ENCODE results near the gene DRC7.

DRC7 gene

GRCh38 chr16:57753448-57754353, 59.1 kb downstream of the DRC7 start:
- no peak for DNase-seq (ENCODE audit: low read depth in 2 of 2)
- H3K4me3 ChIP-seq (replicated peaks in 1 of 2; ENCODE audit: low read depth in 2 of 2, low read length in 2 of 2), result no peak overlapping the region
- no peak for TF ChIP-seq CTCF (IDR thresholded peaks at IDR 0.05; ENCODE audit: low read depth, low read length)

- no peak for TF ChIP-seq CTCF (IDR thresholded peaks at IDR 0.05; ENCODE audit: low read depth, low read length)
- H3K4me3 ChIP-seq (replicated peaks in 1 of 2; ENCODE audit: low read depth in 2 of 2, low read length in 2 of 2), result no peak overlapping the region
- no peak for DNase-seq (ENCODE audit: low read depth in 2 of 2)
These were observed 59.9 kb downstream of the DRC7 start for GRCh38 chr16:57754354-57755060.

- no peak for DNase-seq (ENCODE audit: low read depth in 2 of 2)
- TF ChIP-seq CTCF (IDR thresholded peaks at IDR 0.05; ENCODE audit: low read depth, low read length), result peak; percentile 6
- no peak overlapping the region for H3K4me3 ChIP-seq (replicated peaks in 1 of 2; ENCODE audit: low read depth in 2 of 2, low read length in 2 of 2)
These were observed 60.6 kb downstream of the DRC7 start for GRCh38 chr16:57755061-57755684.

- no peak for TF ChIP-seq CTCF (IDR thresholded peaks at IDR 0.05; ENCODE audit: low read depth, low read length)
- no peak overlapping the region for H3K4me3 ChIP-seq (replicated peaks in 1 of 2; ENCODE audit: low read depth in 2 of 2, low read length in 2 of 2)
- no peak for DNase-seq (ENCODE audit: low read depth in 2 of 2)
These were observed 61.3 kb downstream of the DRC7 start for GRCh38 chr16:57755726-57756423.

GRCh38 chr16:57756424-57757325, 62.1 kb downstream of the DRC7 start:
- DNase-seq (ENCODE audit: low read depth in 2 of 2), result no peak
- TF ChIP-seq CTCF (IDR thresholded peaks at IDR 0.05; ENCODE audit: low read depth, low read length), result no peak
- H3K4me3 ChIP-seq (replicated peaks in 1 of 2; ENCODE audit: low read depth in 2 of 2, low read length in 2 of 2), result no peak overlapping the region
